Mesodermal cell (in vitro differentiated cells): ENCODE results near the gene ZNF580.

Experiments
- H3K27ac ChIP-seq: 2 replicates; pipeline ENCODE4 v1.7.0; 2013; ENCODE audit warnings: mild to moderate bottlenecking, low read depth, low read length, moderate library complexity; ENCODE audit not compliant: severe bottlenecking
- H3K36me3 ChIP-seq: 2 replicates; pipeline ENCODE4 v1.7.1; 2013; ENCODE audit warnings: mild to moderate bottlenecking, low read length, moderate library complexity; ENCODE audit not compliant: control insufficient read depth, insufficient read depth
- H3K4me1 ChIP-seq: one replicate; pipeline ENCODE4 v1.7.1; 2013; ENCODE audit warnings: mild to moderate bottlenecking, low read length; ENCODE audit not compliant: insufficient read depth, control insufficient read depth, poor library complexity, severe bottlenecking
- H3K4me3 ChIP-seq: 2 replicates; pipeline ENCODE4 v1.7.0; 2013; ENCODE audit warnings: low read length, control low read depth, mild to moderate bottlenecking; ENCODE audit not compliant: insufficient read depth, poor library complexity, severe bottlenecking; ENCODE audit errors: extremely low read depth
- H3K9me3 ChIP-seq: 2 replicates; pipeline ENCODE4 v1.7.1; 2013; ENCODE audit warnings: mild to moderate bottlenecking, low read length, moderate library complexity; ENCODE audit not compliant: control insufficient read depth
- WGBS, 2 experiments: methylation state at CpG; one replicate each; pipeline ENCODE4 v1.1.5; 2013; ENCODE audit warnings: missing lambda C conversion rate in 2 of 2; ENCODE audit not compliant: insufficient coverage in 2 of 2; 5-methylcytosine and 5-hydroxymethylcytosine counted together

The ZNF580 gene

DNA sequence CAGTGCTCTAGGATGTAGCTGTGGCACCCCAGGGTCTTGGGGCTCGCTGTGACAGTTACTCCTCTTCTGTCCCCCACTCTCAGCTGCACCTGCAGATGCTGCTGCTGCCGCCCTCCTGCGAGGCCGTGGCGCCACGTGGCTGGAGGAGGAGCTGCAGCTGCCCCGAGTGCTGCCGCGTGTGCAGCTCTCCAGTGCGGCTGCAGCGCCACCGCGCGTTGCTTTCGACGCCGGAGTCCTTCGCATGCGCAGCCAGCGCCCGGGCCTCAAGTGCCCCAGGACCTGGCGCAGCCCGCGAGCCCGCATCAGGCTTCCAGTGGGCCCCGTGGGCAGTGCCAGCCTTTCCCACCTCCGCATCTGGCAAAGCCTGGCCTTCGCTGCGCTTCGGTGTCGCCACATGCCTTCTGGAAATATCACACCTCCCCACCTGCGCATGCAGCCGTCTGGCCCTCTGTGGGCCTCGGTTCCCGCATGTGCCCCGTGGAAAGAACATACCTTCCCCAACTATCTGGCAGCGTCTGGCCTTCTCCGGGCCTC, 692 bp upstream of the ZNF580 start:
- H3K9me3 ChIP-seq: no peaks in the 10 kb centered on the region
- H3K36me3 ChIP-seq: peaks cover 26% of the 10 kb centered on the region
- peak overlapping the region; percentile 79 for H3K27ac ChIP-seq
- H3K4me3 ChIP-seq: peak overlapping the region; percentile 91
- peaks cover 15% of the 10 kb centered on the region for H3K4me1 ChIP-seq
- 84 to 86% methylated on average over 34 to 38 of the region's 38 CpGs for WGBS, 2 experiments

DNA sequence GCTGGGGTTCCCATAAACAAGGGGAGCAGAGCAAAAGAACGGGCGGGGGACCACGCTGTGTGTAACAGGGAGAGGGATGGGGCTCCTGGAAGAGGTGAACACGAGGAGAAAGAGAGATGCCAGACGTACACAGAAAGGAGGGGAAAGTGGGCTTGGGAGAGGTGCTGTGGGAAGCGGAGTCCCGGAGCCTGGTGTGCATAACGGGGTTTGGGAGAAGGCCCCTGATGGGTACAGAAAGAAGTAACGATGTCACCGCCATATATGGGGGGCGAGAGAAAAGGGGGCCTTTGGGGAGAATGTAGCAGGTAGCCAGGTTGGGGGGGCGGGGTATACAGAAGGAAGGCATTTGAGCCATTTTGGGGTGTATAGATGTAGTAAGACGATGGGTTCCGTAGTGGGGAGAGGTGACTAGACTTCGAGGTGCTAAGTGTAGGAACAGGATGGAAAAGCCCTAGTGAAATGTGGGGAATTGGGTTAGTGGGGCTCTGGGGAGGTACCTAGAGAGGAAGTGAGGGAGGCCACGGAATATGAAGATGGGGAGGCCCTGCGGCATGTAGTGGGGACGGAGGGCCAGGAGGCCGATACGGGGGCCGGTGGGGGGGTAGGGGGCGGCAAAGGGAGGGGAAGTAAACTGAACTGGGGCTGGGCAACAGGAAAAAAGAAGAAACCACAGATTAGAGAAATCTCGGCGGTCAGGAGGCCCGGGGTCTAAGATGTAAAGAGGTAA, 787 bp downstream of the ZNF580 start:
- Histone ChIP-seq H3K4me3 (peak overlapping the region; percentile 91), H3K27ac (peak overlapping the region; percentile 79), H3K4me1 (peaks cover 12% of the 10 kb centered on the region), H3K36me3 (peaks cover 36% of the 10 kb centered on the region), H3K9me3 (no peaks in the 10 kb centered on the region)
- WGBS, 2 experiments: 0 to 2% methylated on average over 13 to 25 of the region's 25 CpGs

DNA sequence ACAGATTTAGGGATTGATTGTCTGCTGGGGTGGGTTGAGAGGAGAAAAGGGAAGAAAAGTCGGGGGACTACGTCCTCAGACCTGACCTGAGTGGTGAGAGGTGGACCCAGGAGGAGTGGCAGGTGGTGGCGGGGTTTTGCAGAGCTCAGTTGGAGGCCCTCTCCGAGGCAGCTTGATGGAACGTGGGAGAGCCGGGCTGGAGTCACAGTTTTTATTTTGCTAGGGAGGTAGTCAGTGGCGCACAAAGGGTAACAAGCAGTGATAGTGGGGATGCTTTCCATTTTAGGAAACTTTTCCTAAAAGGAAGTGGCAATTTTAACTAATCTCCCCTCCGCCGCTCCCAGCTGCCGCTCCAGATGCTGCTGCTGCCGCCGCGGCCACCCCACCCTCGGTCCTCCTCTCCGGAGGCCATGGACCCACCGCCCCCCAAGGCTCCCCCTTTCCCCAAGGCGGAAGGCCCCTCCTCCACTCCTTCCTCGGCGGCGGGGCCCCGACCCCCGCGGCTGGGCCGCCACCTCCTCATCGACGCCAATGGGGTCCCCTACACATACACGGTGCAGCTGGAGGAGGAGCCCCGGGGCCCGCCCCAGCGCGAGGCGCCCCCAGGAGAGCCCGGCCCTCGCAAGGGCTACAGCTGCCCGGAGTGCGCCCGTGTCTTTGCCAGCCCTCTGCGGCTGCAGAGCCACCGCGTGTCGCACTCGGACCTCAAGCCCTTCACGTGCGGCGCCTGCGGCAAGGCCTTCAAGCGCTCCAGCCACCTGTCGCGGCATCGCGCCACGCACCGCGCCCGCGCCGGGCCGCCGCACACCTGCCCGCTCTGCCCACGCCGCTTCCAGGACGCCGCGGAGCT, 1.6 kb downstream of the ZNF580 start:
- Histone ChIP-seq H3K27ac (peak overlapping the region; percentile 55), H3K4me3 (peak overlapping the region; percentile 91), H3K4me1 (peaks cover 17% of the 10 kb centered on the region), H3K9me3 (no peaks in the 10 kb centered on the region), H3K36me3 (peaks cover 38% of the 10 kb centered on the region)
- WGBS, 2 experiments: 3% methylated on average over 49 to 55 of the region's 65 CpGs

DNA sequence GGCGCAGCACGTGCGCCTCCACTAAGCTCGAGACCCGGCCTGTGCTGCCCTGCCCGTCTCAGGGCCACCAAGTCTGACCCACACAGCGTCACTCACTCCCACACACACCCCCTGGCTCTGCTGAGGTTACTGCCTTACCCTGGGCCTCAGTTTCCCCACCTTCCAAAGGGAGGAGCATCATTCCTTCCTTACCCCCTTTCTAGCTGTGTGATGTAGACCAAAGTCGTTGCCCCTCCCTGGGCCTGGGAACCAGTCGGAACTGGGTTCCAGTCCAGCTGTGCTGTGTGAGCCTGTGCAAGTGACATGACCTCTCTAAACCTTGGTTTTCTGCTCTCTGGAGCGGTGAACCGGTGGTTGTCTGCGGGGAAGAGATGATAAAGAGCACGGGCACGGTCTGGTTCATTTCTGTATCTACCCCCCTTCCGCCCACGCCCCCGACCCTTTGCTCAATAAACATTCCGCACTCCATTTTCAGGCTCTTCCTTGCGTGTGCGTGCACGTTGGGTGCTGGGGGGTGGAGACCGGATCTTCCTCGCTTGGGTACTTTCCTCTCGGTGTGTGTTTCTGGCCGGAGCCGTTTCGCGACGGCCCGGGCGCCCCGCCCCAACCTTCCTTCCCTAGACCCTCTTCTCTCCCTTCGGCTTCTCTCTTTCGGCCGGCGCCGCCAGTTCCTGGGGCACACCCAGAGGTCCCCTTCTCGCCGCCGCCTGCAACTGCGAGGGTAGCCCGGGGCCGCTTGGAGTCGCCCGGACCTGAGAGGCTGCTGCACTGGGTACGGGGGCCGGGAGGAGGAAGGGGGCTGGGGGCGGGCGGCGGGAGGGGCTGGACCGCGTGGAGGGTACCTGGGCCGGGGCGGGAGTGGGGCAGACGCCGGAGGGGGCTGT, 2.4 kb downstream of the ZNF580 start, which contains the start of gene ZNF581:
Gene ZNF581, plus strand, starts transcription at position 647 of the 884 bp plus-strand sequence. CDS start 923 bp downstream, outside the sequence.
- Histone ChIP-seq H3K27ac (peak within 1 kb of the TSS; percentile 55), H3K36me3 (peaks cover 30% of the 10 kb centered on the region), H3K4me1 (peaks cover 18% of the 10 kb centered on the region), H3K9me3 (no peaks in the 10 kb centered on the region), H3K4me3 (peak within 1 kb of the TSS; percentile 91)
- 3 to 6% methylated on average over 18 to 20 of the region's 56 CpGs for WGBS, 2 experiments

DNA sequence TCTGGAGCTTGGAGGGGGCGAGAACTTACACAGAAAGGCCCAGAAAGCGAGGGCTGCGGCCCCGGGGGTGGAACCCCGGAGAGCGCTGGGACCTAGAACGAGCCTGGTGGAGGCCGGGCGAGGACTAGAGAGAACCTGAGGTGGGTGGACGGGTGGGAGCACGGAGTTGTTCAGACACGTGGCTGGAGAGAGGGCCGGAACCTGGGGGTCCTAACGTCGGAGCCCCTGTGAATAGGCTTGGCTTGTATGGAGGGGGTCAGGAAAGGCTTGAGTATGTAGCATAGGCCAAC, 3.0 kb downstream of the ZNF580 start:
- peak overlapping the region; percentile 91 for H3K4me3 ChIP-seq
- H3K9me3 ChIP-seq: no peaks in the 10 kb centered on the region
- peaks cover 24% of the 10 kb centered on the region for H3K36me3 ChIP-seq
- peaks cover 18% of the 10 kb centered on the region for H3K4me1 ChIP-seq
- no peak overlapping the region for H3K27ac ChIP-seq
- WGBS, 2 experiments: 1 to 2% methylated on average over 11 to 13 of the region's 15 CpGs

DNA sequence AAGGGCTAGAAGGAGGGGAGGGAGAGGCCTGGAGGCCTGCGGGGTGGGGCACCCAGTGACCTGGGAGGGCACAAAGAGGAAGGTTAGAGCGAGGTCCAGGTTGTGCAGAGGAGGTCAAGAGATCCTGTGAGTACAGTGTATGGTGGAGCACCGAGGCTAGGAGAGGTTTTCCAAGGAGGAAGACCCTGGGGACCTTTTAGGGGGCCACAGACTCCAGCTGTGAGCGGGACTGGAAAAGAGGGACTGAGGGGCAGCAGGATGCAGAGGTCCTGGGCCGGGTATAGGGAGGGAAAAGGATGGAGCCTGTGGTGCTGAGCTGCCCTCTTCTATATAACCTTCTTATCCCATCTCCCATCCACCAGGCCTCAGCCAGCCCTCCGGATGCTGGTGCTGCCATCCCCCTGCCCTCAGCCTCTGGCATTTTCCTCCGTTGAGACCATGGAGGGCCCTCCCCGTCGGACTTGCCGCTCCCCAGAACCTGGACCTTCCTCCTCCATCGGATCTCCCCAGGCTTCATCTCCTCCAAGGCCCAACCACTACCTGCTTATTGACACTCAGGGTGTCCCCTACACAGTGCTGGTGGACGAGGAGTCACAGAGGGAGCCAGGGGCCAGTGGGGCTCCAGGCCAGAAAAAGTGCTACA, 3.5 kb downstream of the ZNF580 start:
- Histone ChIP-seq H3K27ac (no peak overlapping the region), H3K4me1 (peaks cover 18% of the 10 kb centered on the region), H3K36me3 (peaks cover 24% of the 10 kb centered on the region), H3K4me3 (peak overlapping the region; percentile 91), H3K9me3 (no peaks in the 10 kb centered on the region)
- 54 to 56% methylated on average over 7 to 9 of the region's 12 CpGs for WGBS, 2 experiments

DNA sequence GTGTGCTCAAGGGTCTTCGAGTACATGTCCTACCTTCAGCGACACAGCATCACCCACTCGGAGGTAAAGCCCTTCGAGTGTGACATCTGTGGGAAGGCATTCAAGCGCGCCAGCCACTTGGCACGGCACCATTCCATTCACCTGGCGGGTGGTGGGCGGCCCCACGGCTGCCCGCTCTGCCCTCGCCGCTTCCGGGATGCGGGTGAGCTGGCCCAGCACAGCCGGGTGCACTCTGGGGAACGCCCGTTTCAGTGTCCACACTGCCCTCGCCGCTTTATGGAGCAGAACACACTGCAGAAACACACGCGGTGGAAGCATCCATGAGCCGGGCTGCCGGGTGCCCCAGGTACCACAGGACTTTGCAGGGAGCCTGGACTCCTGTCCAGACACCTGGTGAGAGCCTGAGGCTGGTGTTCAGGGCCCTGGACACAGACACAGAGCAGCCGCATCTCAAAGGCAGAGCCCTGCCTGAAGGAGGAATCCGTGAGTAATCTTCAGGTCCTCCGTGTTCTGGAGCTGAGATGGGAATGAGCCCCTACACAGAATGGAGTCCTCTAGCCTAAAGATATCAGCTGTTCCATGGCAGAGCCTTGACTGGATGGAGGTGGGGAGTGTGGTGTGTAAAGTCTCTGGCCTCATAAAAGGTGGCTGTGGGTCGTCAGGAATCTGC, 4.2 kb downstream of the ZNF580 start:
- WGBS, 2 experiments: 95 to 96% methylated on average over 26 to 27 of the region's 28 CpGs
- H3K4me3 ChIP-seq: peak overlapping the region; percentile 91
- peaks cover 18% of the 10 kb centered on the region for H3K4me1 ChIP-seq

DNA sequence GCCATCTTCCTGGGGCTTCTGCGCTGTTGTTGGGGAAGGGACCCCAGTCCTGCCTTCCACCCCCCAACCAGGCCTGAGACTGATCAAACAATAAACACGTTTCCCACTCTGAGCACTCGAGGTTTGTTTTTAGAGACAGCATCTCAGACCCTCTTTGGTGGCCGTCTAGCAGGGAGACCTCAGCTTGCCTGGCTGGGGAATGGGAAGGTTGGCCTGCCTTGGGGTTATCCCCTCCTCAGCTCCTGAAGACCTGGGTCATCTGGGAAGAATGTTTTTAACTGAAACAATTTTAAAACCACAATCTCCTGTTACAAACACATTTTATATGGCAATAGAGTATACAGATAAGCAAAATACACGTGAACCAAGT, 4.7 kb downstream of the ZNF580 start:
- H3K4me1 ChIP-seq: peaks cover 18% of the 10 kb centered on the region
- H3K4me3 ChIP-seq: no peak overlapping the region
- H3K27ac ChIP-seq: no peak overlapping the region
- H3K9me3 ChIP-seq: no peaks in the 10 kb centered on the region
- 87 to 96% methylated on average over 3 of the region's 5 CpGs for WGBS, 2 experiments
- peaks cover 31% of the 10 kb centered on the region for H3K36me3 ChIP-seq

More for the DNA sequence above, 4.2 kb downstream of the ZNF580 start:
- H3K9me3 ChIP-seq: no peaks in the 10 kb centered on the region
- H3K36me3 ChIP-seq: peaks cover 25% of the 10 kb centered on the region
- H3K27ac ChIP-seq: no peak overlapping the region

DNA sequence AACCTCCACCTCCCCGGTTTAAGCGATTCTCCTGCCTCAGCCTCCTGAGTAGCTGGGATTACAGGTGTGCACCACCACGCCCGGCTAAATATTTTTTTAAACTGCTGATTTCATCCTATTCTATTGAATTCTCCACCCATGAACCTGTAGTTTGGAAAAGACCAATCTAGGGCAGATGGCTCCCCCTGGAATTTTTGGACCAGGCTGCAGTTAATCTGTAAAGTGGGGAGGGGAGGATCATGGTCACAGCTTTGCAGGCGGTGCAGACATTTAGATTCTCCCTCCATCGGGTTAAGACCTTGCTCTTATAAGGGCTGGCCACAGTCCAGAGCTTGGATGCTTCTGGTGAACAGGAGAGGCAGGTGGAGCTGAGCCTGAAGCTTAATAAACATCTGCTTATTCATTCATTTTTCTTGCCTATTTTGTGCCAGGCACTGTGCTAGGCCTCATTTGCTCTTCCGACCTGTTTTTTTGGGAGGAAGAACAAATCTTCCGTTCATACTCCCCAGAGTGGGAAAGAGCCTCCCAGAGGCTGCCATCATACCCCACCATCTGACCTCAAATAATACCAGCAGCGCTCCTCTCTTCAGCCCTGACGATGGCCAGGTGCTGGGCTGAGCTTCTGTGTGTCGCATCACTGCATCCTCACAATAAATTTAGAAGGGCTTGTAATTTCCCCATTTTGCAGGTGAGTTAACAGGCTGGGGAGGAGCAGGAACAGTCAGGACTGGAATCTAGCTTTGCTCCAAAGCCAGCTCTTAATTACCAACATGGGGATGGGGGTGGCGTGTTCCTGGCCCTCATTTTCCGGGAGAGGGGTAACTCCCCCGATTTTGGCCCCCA, 6.3 kb downstream of the ZNF580 start:
- Histone ChIP-seq H3K4me3 (peak overlapping the region; percentile 70), H3K36me3 (peaks cover 39% of the 10 kb centered on the region), H3K9me3 (no peaks in the 10 kb centered on the region), H3K27ac (peak overlapping the region; percentile 64), H3K4me1 (peaks cover 18% of the 10 kb centered on the region)
- WGBS, 2 experiments: 54 to 67% methylated on average over 6 to 7 of the region's 14 CpGs
